GM12878 (cell line): ENCODE measurements around the gene CALD1. TPM values are rescaled to one million over a fixed set of nuclear protein-coding genes. Genes with fewer than 3 reads are reported as not detected.

Experiments
- ATAC-seq: fragments of 200-7000 bp; cut with Tn5 transposase; 3 replicates; pipeline ENCODE4 v1.9.1; 2020; ENCODE audit warnings: mild to moderate bottlenecking, moderate library complexity
- BruUV-seq: library from RNA; stranded (reverse); fragments of 400-500 nt; replicated peaks from 2 replicates; lab custom pipeline; 2021; lab: Mats Ljungman, UMichigan
- CTCF ChIA-PET: fragments of 300-600 bp; sonication (Branson Sonifier 250); formaldehyde crosslinking; extraction: SDS; loops from one replicate; lab custom pipeline; 2021; ENCODE audit warnings: inconsistent platforms; lab: Yijun Ruan, JAX
- POLR2A ChIA-PET: fragments of 350-600 bp; formaldehyde crosslinking; extraction: SDS; loops from one replicate; lab custom pipeline; 2021; ENCODE audit warnings: inconsistent platforms; lab: Charles Lee
- RAD21 ChIA-PET: fragments of 300-600 bp; sonication (Branson Sonifier 250); formaldehyde crosslinking; loops from one replicate; lab custom pipeline; 2023; ENCODE audit warnings: antibody characterized with exemption; ENCODE audit not compliant: unreplicated experiment; lab: Charles Lee
- SMC1A ChIA-PET: fragments of 300-600 bp; sonication (Branson Sonifier 250); formaldehyde crosslinking; loops from one replicate; lab custom pipeline; 2023; ENCODE audit not compliant: unreplicated experiment, uncharacterized antibody; lab: Charles Lee
- DNase-seq: peaks from one replicate; pipeline ENCODE4 v3.0.0-alpha.2; 2011; ENCODE audit warnings: low read depth, low spot score
- FAIRE-seq: peaks from 3 replicates; lab custom pipeline; 2011; peaks lifted over from hg19 to GRCh38; lab: Jason Lieb, UNC
- H2AFZ ChIP-seq: 2 replicates; pipeline ENCODE4 v1.6.0; 2011; ENCODE audit warnings: low read depth, low read length, control low read depth; ENCODE audit not compliant: control insufficient read depth
- H3K27ac ChIP-seq: 2 replicates; pipeline ENCODE4 v1.5.1; 2011; ENCODE audit warnings: control low read depth; ENCODE audit not compliant: control insufficient read depth, insufficient read depth
- H3K27me3 ChIP-seq, 2 experiments: replicated peaks in 1 of 2; 2 replicates each; pipeline versions ENCODE4 v1.6.0 to v1.6.1; 2011; ENCODE audit warnings: low read length in 1 of 2; ENCODE audit not compliant: control insufficient read depth in 2 of 2, insufficient read depth in 2 of 2
- H3K36me3 ChIP-seq, 2 experiments: 2 replicates each; pipeline ENCODE4 v1.5.1; 2011; ENCODE audit warnings: low read length in 1 of 2; ENCODE audit not compliant: control insufficient read depth in 2 of 2, insufficient read depth in 2 of 2
- H3K4me1 ChIP-seq: 2 replicates; pipeline ENCODE4 v1.6.1; 2011; ENCODE audit warnings: mild to moderate bottlenecking, low read length, moderate library complexity, mixed read lengths; ENCODE audit not compliant: control insufficient read depth, insufficient read depth
- H3K4me2 ChIP-seq: 2 replicates; pipeline ENCODE4 v1.6.0; 2011; ENCODE audit warnings: control low read depth; ENCODE audit not compliant: control insufficient read depth, insufficient read depth
- H3K4me3 ChIP-seq: fragments of 200-600 bp; sonication (generic); 2 replicates; pipeline ENCODE4 v1.5.1; 2016
- H3K79me2 ChIP-seq: 2 replicates; pipeline ENCODE4 v1.6.0; 2011; ENCODE audit warnings: low read length; ENCODE audit not compliant: control insufficient read depth, insufficient read depth
- H3K9ac ChIP-seq: 2 replicates; pipeline ENCODE4 v1.8.0; 2011; ENCODE audit warnings: low read length, control low read depth, mixed read lengths; ENCODE audit not compliant: control insufficient read depth, insufficient read depth
- H3K9me3 ChIP-seq: replicated peaks from 3 replicates; pipeline ENCODE4 v1.5.1; 2011; ENCODE audit warnings: mild to moderate bottlenecking, low read length; ENCODE audit not compliant: control insufficient read depth, insufficient read depth
- H4K20me1 ChIP-seq: 2 replicates; pipeline ENCODE4 v1.6.0; 2011; ENCODE audit not compliant: control insufficient read depth, insufficient read depth
- ASH2L ChIP-seq: fragments of 300-600, 200-600 bp; sonication (generic); IDR thresholded peaks from 2 replicates; pipeline ENCODE4 v1.6.1; 2017; ENCODE audit warnings: low read depth, mild to moderate bottlenecking, borderline replicate concordance
- CHD4 ChIP-seq: fragments of 200-600 bp; sonication (generic); IDR thresholded peaks from 2 replicates; pipeline ENCODE4 v1.6.1; 2016; ENCODE audit warnings: mild to moderate bottlenecking
- JUNB ChIP-seq: IDR thresholded peaks from 2 replicates; pipeline ENCODE4 v1.6.1; 2016; ENCODE audit warnings: antibody characterized with exemption, mild to moderate bottlenecking
- MYC ChIP-seq: IDR thresholded peaks from 2 replicates; pipeline ENCODE4 v1.6.1; 2011; ENCODE audit warnings: mild to moderate bottlenecking, low read length, moderate library complexity, inconsistent platforms; ENCODE audit not compliant: insufficient read depth, insufficient replicate concordance, insufficient read length, severe bottlenecking
- NFYB ChIP-seq: IDR thresholded peaks from 2 replicates; pipeline ENCODE4 v1.6.1; 2011; ENCODE audit warnings: low read depth, mild to moderate bottlenecking, low read length, improper control_type of control experiment, moderate library complexity; ENCODE audit not compliant: insufficient read depth
- RBBP5 ChIP-seq: fragments of 200-600 bp; sonication (generic); conservative IDR thresholded peaks from 2 replicates; pipeline ENCODE4 v1.6.1; 2016
- TARDBP ChIP-seq: IDR thresholded peaks from 2 replicates; pipeline ENCODE4 v1.6.1; 2016; ENCODE audit warnings: borderline replicate concordance
- TCF7 ChIP-seq: IDR thresholded peaks from 2 replicates; pipeline ENCODE4 v1.6.1; 2014; ENCODE audit warnings: antibody characterized with exemption, borderline replicate concordance
- ZNF24 ChIP-seq: fragments of 450-650 bp; IDR thresholded peaks from 2 replicates; pipeline ENCODE4 v1.6.1; 2017; ENCODE audit warnings: antibody characterized with exemption, mild to moderate bottlenecking
- WGBS: methylation state at CpG from one replicate; pipeline ENCODE4 v1.1.6; 2016; ENCODE audit warnings: low lambda C conversion rate; ENCODE audit not compliant: insufficient replicate concordance, insufficient coverage; ENCODE audit errors: missing lambda C conversion rate; 5-methylcytosine and 5-hydroxymethylcytosine counted together
- in situ Hi-C: fragments of 300-500 bp; cut with MboI; formaldehyde crosslinking; loops from 9 replicates; pipeline ENCODE4 v1.14.3; 2018; ENCODE audit warnings: mixed read lengths
- intact Hi-C: fragments of 100-400 bp; cut with micrococcal nuclease; formaldehyde crosslinking; loops from one replicate; pipeline ENCODE4 v1.14.2; 2022; ENCODE audit not compliant: unreplicated experiment
- polyA plus RNA-seq, 11 experiments: library from polyadenylated mRNA; depleted of rRNA in 4 of 11; unstranded in 6 of 11; stranded (reverse) in 5 of 11; fragments of >200 nt; fragmentation: Nextera tagmentation in 4 of 11; fragmentation: Illumina TruSeq in 1 of 11; extraction: Ambion mirVana in 4 of 11; extraction: Trizol in 1 of 11; gene quantifications; 1 replicate in 1 of 11; 2 replicates in 10 of 11; pipeline versions ENCODE4 v1.2.1 to v1.2.3, GENCODE V29; 2011 to 2016; ENCODE audit warnings: inconsistent platforms in 2 of 11, missing spikeins in 2 of 11, low read depth in 1 of 11
- total RNA-seq, 4 experiments: library from RNA; depleted of rRNA in 3 of 4; stranded (reverse); fragments of >200 nt in 3 of 4; fragmentation: Illumina TruSeq in 1 of 4; extraction: Trizol in 1 of 4; gene quantifications; 2 replicates each; pipeline versions ENCODE4 v1.2.1 to v1.2.3, GENCODE V29; 2013 to 2021
- TF ChIP-seq, protein P1 (sequence below): fragments of 450-650 bp; IDR thresholded peaks from 2 replicates; pipeline ENCODE4 v1.6.1; 2017; ENCODE audit warnings: low read depth, mild to moderate bottlenecking, moderate library complexity
- TF ChIP-seq, protein P2 (sequence below): IDR thresholded peaks from 2 replicates; pipeline ENCODE4 v1.6.1; 2012; ENCODE audit warnings: mild to moderate bottlenecking, low read depth, low read length
- TF ChIP-seq, protein P3 (sequence below): fragments of 450-650 bp; IDR thresholded peaks from 2 replicates; pipeline ENCODE4 v1.6.1; 2014; ENCODE audit warnings: mild to moderate bottlenecking

Gene CALD1
- total and polyA plus RNA-seq, 10 of the 15 experiments (the other 5 are each of a cell fraction or from before 2014, with no cell fraction given), result 0.03 to 1.3 (median 0.22) TPM

DNA sequence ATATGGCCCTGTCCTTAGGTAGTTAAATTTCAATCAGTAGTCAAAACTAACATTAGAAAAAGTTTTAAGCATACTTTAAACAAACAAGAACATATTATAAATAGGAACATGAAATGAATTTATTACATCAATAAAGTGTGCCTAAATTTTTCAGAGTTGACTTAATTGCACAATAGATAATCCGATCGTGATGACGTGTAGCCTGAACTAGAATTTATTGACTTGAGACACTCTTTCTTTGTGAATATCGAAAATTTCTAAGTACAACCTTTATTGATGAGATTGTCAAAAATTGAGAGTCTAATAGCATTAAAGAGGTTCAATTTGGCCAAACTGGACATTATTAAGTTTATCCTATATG, 56.0 kb downstream of the CALD1 start:
- no peak for ATAC-seq
- Histone ChIP-seq H3K9me3 (no peaks in the 10 kb centered on the region), H3K4me2 (no peak overlapping the region), H4K20me1 (no peaks in the 10 kb centered on the region), H3K36me3 (no peaks in the 10 kb centered on the region), H3K27ac (no peak overlapping the region), H3K4me1 (no peaks in the 10 kb centered on the region), H3K79me2 (no peaks in the 10 kb centered on the region), H3K27me3 (no peaks in the 10 kb centered on the region; a peak in 1 of 4 replicates), H3K4me3 (no peak overlapping the region), H2AFZ (no peak overlapping the region), H3K9ac (no peak overlapping the region)
- intact Hi-C loops, result no loop called here
- in situ Hi-C loops, result no loop called here
- CTCF ChIA-PET, result interaction anchor here (1.5 kb wide), 1 partner anchor 16 kb away, joined by 3 read pairs; no protein-coding TSS in a partner anchor
- no peak for TF ChIP-seq MYC
- no peak for TF ChIP-seq CHD4
- no peak for TF ChIP-seq RBBP5
- TF ChIP-seq, protein P1, sequence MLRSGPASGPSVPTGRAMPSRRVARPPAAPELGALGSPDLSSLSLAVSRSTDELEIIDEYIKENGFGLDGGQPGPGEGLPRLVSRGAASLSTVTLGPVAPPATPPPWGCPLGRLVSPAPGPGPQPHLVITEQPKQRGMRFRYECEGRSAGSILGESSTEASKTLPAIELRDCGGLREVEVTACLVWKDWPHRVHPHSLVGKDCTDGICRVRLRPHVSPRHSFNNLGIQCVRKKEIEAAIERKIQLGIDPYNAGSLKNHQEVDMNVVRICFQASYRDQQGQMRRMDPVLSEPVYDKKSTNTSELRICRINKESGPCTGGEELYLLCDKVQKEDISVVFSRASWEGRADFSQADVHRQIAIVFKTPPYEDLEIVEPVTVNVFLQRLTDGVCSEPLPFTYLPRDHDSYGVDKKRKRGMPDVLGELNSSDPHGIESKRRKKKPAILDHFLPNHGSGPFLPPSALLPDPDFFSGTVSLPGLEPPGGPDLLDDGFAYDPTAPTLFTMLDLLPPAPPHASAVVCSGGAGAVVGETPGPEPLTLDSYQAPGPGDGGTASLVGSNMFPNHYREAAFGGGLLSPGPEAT, result no peak
- no peak for TF ChIP-seq ZNF24
- TF ChIP-seq, protein P2, sequence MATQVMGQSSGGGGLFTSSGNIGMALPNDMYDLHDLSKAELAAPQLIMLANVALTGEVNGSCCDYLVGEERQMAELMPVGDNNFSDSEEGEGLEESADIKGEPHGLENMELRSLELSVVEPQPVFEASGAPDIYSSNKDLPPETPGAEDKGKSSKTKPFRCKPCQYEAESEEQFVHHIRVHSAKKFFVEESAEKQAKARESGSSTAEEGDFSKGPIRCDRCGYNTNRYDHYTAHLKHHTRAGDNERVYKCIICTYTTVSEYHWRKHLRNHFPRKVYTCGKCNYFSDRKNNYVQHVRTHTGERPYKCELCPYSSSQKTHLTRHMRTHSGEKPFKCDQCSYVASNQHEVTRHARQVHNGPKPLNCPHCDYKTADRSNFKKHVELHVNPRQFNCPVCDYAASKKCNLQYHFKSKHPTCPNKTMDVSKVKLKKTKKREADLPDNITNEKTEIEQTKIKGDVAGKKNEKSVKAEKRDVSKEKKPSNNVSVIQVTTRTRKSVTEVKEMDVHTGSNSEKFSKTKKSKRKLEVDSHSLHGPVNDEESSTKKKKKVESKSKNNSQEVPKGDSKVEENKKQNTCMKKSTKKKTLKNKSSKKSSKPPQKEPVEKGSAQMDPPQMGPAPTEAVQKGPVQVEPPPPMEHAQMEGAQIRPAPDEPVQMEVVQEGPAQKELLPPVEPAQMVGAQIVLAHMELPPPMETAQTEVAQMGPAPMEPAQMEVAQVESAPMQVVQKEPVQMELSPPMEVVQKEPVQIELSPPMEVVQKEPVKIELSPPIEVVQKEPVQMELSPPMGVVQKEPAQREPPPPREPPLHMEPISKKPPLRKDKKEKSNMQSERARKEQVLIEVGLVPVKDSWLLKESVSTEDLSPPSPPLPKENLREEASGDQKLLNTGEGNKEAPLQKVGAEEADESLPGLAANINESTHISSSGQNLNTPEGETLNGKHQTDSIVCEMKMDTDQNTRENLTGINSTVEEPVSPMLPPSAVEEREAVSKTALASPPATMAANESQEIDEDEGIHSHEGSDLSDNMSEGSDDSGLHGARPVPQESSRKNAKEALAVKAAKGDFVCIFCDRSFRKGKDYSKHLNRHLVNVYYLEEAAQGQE, result no peak
- TF ChIP-seq TCF7, result no peak
- no peak for TF ChIP-seq JUNB
- no peak for TF ChIP-seq TARDBP
- TF ChIP-seq, protein P3, sequence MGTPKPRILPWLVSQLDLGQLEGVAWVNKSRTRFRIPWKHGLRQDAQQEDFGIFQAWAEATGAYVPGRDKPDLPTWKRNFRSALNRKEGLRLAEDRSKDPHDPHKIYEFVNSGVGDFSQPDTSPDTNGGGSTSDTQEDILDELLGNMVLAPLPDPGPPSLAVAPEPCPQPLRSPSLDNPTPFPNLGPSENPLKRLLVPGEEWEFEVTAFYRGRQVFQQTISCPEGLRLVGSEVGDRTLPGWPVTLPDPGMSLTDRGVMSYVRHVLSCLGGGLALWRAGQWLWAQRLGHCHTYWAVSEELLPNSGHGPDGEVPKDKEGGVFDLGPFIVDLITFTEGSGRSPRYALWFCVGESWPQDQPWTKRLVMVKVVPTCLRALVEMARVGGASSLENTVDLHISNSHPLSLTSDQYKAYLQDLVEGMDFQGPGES, result no peak
- no peak for TF ChIP-seq NFYB
- TF ChIP-seq ASH2L, result no peak
- POLR2A ChIA-PET, result interaction anchor here (0.6 kb wide), 1 partner anchor 101 kb away, joined by 5 read pairs; no protein-coding TSS in a partner anchor
- 62% methylated on average over 4 of the region's 4 CpGs for WGBS
- DNase-seq, result no peak
- RAD21 ChIA-PET, result no interaction called here
- SMC1A ChIA-PET, result no interaction called here
- no peak for FAIRE-seq
- BruUV-seq, result no TSS peak
